Measurements from ENCODE around the gene SLIRP.
A peak's percentile ranks its signal among the peaks of the same experiment; 100 is the strongest.
"Not testable (repeated sequence)": the region's sequence is repeated elsewhere in the genome, so short reads cannot be mapped to it uniquely, and the experiment has no call there.

Gene SLIRP

DNA sequence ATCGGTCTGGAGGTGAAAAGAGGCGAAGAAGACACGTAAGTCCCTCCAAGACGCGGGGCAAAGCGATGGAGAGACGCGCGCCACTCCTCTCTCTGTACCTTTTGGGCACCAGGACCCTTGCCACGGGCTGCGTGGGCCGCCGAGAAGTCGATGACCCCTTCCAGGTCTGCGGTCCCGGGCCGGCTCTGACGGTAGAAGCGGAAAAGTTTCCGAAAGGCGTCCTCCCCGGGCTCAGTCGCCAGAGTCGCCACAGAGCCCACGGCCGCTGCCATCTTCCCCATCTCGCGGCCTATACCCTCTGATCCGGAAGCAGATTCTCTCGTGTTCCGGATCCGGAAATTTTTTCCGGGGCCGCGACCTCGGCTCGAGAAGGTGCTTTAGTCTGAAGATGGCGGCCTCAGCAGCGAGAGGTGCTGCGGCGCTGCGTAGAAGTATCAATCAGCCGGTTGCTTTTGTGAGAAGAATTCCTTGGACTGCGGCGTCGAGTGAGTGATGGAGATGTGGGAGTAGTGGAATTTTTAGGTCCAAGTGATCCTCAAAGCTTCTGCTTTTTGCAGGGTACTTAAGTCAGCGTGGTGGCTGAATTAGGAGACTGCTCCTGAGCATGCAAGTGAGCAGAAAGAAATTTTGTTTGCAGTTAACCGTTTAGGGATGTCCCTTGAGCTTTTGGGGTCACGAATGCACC is at the start of gene SLIRP, which contains the start of gene ALKBH1:
TSS of gene SLIRP (plus strand) at position 380 of the 685 bp plus-strand sequence. CDS start at position 389, 9 bp downstream.
TSS of gene ALKBH1 (minus strand) at position 300 of the 685 bp plus-strand sequence. CDS start at position 281, 19 bp downstream.
- H3K27ac Mint-ChIP-seq, result peak within 1 kb of the TSS; percentile 93
- ATAC-seq (peak; percentile 99), DNase-seq (ENCODE audit: low spot score in 2 of 2) (peak; percentile 70 to 90)
- H3K4me3 Mint-ChIP-seq, result peak within 1 kb of the TSS; percentile 87
- H3K4me1 Mint-ChIP-seq, result peaks cover 35% of the 10 kb centered on the region
- H3K36me3 Mint-ChIP-seq, result peaks cover 59% of the 10 kb centered on the region
- H3K9me3 Mint-ChIP-seq, result no peaks in the 10 kb centered on the region

DNA sequence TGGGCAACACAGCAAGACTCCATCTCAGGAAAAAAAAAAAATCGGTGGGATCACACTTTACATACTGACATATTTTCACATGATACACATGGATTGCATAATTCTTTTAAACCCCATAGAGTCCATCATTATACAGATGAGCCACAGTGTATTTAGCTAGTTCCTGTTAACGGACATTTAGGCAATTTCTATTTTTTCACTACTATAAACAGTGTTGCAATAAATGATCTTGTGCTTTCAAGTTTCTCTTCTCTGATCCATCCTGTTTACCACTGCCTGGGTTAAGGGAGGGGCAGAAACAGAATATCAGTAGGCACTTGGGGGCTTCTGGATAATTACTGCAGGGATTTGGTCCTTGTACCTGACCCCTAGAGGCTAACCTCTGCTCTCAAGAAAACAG is 48.1 kb upstream of the SLIRP start:
- DNase-seq (ENCODE audit: low spot score in 2 of 2), result no peak
- ATAC-seq, result no peak
- Mint-ChIP-seq H3K36me3 (no peaks in the 10 kb centered on the region), H3K4me3 (no peak overlapping the region), H3K27ac (no peak overlapping the region), H3K4me1 (no peaks in the 10 kb centered on the region), H3K9me3 (no peaks in the 10 kb centered on the region)

DNA sequence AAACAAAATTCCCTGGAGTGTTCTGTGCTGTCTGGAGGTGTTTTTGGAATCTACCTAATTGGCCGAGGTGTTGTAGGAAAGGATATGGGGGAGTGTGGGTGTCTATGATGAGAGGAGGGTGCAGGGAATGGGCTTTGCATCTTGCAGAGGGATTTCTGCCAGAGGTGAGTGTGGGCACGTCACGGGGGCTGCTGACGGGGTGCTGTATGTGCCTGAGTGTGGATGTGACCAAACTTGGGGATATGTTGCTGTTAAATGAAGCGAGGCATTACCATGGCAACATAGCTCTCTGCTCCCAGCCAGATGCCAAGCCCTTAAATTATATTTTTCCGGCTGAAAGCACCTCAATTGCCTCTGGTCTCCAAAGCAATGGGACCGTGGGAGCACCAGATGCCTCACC is 47.1 kb upstream of the SLIRP start:
- Mint-ChIP-seq H3K9me3 (no peaks in the 10 kb centered on the region), H3K4me3 (no peak overlapping the region), H3K4me1 (no peaks in the 10 kb centered on the region), H3K36me3 (no peaks in the 10 kb centered on the region), H3K27ac (peak overlapping the region; percentile 29)
- no peak for DNase-seq (ENCODE audit: low spot score in 2 of 2)
- ATAC-seq, result no peak

DNA sequence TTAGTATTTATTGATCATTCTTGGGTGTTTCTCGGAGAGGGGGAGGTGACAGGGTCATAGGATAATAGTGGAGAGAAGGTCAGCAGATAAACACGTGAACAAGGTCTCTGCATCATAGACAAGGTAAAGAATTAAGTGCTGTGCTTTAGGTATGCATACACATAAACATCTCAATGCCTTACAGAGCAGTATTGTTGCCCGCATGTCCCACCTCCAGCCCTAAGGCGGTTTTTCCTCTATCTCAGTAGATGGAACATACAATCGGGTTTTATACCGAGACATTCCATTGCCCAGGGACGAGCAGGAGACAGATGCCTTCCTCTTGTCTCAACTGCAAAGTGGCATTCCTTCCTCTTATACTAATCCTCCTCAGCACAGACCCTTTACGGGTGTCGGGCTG is 46.3 kb upstream of the SLIRP start:
- not testable (repeated sequence) for H3K36me3 Mint-ChIP-seq; H3K4me3 Mint-ChIP-seq; H3K27ac Mint-ChIP-seq; H3K4me1 Mint-ChIP-seq; ATAC-seq; H3K9me3 Mint-ChIP-seq; DNase-seq (ENCODE audit: low spot score in 2 of 2)

DNA sequence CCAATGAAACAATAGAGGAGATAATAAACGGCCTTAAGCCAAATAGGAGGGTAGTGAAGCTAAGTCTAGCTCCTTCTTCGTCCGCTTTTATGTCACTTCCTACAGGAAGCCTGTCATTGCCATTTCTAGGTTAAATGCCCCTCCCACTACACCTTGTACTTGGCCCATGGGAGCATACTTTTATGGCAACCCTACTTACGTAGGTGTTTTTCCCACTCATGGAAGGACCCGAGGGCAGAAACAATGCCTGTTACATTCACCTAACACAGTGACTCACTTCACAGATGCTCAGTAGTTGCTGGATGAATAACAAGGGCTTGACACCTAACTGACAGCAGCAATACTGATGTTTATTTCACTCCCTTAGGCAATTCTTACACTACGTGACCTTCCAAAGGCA is 44.6 kb upstream of the SLIRP start:
- no peak for DNase-seq (ENCODE audit: low spot score in 2 of 2)
- Mint-ChIP-seq H3K4me3 (no peak overlapping the region), H3K36me3 (no peaks in the 10 kb centered on the region), H3K9me3 (no peaks in the 10 kb centered on the region), H3K27ac (peak overlapping the region; percentile 24), H3K4me1 (no peaks in the 10 kb centered on the region)
- ATAC-seq, result peak; percentile 65

DNA sequence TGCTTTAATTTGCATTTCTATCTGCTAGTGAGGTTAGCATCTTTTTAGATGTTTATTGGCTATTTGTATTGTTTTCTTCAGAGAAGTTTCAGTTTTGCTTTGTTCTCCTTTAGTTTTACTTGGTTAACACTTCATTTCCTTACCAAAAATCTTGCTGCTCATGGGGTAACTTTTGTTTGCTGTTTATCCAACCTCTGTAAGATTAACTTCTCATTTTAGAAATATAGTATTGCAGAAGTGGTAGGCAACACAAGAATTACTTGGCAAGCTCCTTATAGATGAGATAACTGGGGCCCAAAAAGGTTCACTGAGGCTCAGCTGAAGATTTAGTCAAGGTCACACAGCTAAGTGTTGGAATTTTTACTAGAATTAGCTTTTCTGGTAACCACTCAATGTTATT is 40.6 kb upstream of the SLIRP start:
- H3K4me1 Mint-ChIP-seq, result no peaks in the 10 kb centered on the region
- H3K36me3 Mint-ChIP-seq, result no peaks in the 10 kb centered on the region
- no peak overlapping the region for H3K4me3 Mint-ChIP-seq
- DNase-seq (ENCODE audit: low spot score in 2 of 2) (no peak), ATAC-seq (no peak)
- no peaks in the 10 kb centered on the region for H3K9me3 Mint-ChIP-seq
- peak overlapping the region; percentile 53 for H3K27ac Mint-ChIP-seq

DNA sequence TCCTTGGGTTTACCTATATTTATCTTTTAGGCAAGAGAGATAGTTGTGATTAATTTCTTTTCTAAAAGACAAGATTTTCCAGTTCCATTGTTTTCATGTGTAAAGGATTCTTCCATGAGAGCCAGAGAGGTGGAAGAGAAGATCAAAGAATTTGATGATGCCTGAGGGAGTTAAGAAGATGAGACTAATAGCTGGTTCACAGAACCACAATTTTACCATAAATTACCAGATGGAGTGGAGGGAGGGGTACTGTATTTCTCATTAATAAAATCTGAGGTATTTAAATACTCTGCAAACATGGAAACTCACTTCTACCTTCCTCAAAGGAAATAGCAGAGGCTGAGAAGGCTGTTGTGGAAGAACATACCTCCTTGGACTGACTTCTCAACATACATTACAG is 34.7 kb upstream of the SLIRP start:
- H3K9me3 Mint-ChIP-seq, result no peaks in the 10 kb centered on the region
- H3K36me3 Mint-ChIP-seq, result peaks cover 57% of the 10 kb centered on the region
- peak overlapping the region; percentile 5 for H3K27ac Mint-ChIP-seq
- ATAC-seq (no peak), DNase-seq (ENCODE audit: low spot score in 2 of 2) (no peak)
- H3K4me3 Mint-ChIP-seq, result no peak overlapping the region
- no peaks in the 10 kb centered on the region for H3K4me1 Mint-ChIP-seq

DNA sequence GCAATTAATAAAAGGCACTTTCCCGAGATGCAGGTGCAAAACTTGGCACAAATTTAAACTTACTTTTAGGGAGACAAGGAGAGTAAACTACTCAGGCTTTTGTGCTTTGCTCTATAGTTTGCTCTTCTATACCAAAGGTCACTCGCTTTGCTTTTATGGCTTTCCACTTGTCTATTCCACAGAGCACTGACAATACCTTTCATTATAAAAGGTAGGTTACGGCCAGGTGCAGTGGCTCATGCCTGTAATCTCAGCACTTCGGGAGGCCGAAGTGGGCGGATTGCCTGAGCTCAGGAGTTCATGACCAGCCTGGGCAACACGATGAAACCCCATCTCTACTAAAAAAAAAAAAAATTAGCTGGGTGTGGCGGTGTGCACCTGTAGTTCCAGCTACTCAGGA is 33.0 kb upstream of the SLIRP start:
- DNase-seq (ENCODE audit: low spot score in 2 of 2) (no peak), ATAC-seq (no peak)
- H3K27ac Mint-ChIP-seq, result no peak overlapping the region
- H3K9me3 Mint-ChIP-seq, result no peaks in the 10 kb centered on the region
- H3K4me1 Mint-ChIP-seq, result no peaks in the 10 kb centered on the region
- H3K36me3 Mint-ChIP-seq, result peaks cover 75% of the 10 kb centered on the region
- no peak overlapping the region for H3K4me3 Mint-ChIP-seq

DNA sequence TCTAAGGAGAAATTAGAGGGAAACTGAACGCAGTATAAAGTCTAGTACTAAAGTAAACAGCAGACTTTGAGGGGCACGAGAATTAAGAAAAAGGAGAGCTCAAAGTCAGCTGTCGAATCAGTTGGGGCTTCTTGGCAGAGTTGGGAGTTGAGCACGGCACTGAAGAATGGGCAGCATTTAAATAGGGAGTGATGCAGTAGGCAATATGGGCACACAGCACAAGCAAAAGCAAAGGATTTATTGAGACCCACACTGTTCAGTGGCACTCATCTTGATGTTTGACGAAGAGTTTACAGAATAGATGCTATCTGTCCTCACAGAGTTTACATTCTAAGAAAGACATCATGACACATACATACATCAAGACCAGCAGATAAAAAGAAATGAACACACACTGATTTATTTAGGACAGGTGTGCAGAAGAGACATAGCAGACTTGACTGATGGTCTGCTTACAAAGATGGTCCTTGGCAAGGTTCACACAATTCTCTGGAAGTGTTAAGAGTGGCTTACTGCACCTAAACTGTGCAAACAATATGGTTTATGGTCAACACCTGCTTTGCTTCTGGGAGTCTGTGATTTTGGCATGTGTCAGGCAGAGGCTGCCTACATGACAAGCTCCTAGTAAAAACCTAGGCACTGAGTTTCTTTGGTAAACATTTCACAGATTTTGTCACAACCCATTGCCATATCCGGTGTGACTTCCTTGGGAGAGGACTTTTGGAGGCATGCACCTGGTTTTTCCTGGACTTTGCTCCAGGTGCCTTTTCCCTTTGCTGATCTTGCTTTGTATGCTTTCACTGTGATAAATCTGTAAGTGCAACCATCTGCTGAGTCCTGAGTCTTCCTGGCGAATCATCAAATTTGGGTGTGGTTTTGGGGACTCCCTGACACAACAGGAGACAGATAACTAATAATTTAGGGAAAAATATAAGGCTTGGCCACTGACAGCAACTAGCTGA is 26.4 kb upstream of the SLIRP start:
- ATAC-seq (no peak), DNase-seq (ENCODE audit: low spot score in 2 of 2) (no peak)
- Mint-ChIP-seq H3K4me3 (no peak overlapping the region), H3K4me1 (peaks cover 6% of the 10 kb centered on the region), H3K9me3 (no peaks in the 10 kb centered on the region), H3K27ac (no peak overlapping the region), H3K36me3 (peaks cover 65% of the 10 kb centered on the region)

DNA sequence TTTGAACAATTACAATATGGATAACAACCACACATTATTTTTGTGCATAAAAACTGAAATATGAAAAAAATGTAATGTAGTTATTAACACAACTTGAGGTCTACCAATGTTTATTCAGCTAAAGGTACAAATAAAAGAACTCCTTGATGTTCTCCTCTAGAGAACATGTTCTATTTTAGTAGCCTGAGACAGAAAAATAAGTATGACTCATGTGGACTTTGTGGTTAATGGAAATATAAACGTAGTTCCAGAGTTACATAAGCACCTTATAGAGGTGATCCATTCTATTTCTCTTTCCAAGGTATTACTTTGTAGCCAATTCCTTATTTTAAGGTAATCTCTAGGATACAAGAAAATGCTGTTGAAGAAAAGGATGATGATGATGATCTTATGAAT is 25.7 kb upstream of the SLIRP start:
- Mint-ChIP-seq H3K9me3 (no peaks in the 10 kb centered on the region), H3K27ac (no peak overlapping the region), H3K4me3 (no peak overlapping the region), H3K4me1 (peaks cover 6% of the 10 kb centered on the region), H3K36me3 (peaks cover 64% of the 10 kb centered on the region)
- ATAC-seq (no peak), DNase-seq (ENCODE audit: low spot score in 2 of 2) (no peak)

DNA sequence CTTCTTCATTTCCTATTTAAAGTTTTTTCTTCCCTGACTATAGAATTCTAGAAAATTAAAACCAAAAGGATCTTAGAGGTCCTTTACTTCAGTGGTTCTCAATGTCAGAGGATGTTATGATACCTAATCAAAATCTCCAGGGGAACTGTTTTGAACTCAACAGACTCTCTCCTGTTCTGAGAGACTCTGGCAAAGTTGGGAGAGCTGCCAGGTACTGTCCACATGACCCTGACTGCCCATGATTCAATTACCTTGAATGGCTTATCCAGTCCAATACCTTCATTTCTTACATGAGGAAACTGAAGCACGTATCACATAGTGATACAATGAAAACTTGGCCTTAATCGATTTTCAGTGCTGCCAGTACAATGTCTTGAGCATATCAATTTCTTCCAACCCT is 16.6 kb upstream of the SLIRP start:
- Mint-ChIP-seq H3K4me3 (no peak overlapping the region), H3K4me1 (no peaks in the 10 kb centered on the region), H3K9me3 (no peaks in the 10 kb centered on the region), H3K36me3 (peaks cover 90% of the 10 kb centered on the region), H3K27ac (no peak overlapping the region)
- DNase-seq (ENCODE audit: low spot score in 2 of 2) (no peak), ATAC-seq (no peak)

DNA sequence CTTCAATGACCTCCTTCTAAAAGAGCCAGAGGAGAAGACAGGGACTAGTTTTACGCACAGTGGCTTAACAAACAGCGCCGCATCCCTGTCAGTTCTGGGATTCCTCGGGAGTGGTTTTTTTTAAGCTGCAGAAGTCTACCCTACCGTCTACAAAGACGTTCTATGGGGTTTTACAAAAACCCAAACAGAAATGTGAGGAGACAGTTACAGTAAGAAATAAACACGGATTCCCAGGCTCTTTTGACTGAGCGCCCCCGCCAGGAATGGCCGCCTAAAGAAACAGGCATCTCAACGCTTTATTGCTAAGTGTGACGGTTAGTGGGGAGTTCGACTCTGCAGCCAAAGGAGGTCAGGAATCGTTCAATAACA is 564 bp upstream of the SLIRP start:
- peaks cover 59% of the 10 kb centered on the region for H3K36me3 Mint-ChIP-seq
- DNase-seq (ENCODE audit: low spot score in 2 of 2), result no peak

DNA sequence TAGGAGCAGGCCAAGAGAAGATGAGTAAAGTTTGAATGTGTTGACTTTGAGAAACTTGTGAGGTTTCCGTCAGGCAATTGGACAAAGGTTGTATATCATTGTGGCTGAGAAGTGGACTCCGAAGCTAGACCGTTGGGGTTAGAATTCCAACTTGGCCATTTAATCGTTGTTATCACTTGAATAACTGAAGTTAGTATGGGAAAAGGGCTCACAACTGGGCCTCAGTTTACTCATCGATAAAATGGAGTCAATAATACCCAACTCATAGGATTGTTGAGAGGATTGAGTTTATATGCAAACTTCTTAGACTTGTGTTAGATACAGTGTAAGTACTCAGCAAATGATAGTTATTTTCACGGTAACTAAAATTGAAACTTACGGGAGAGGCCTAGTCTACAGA is 846 bp downstream of the SLIRP start:
- peaks cover 59% of the 10 kb centered on the region for H3K36me3 Mint-ChIP-seq
- DNase-seq (ENCODE audit: low spot score in 2 of 2) (no peak), ATAC-seq (peak; percentile 3)
- peak overlapping the region; percentile 93 for H3K27ac Mint-ChIP-seq
- peaks cover 35% of the 10 kb centered on the region for H3K4me1 Mint-ChIP-seq
- peak overlapping the region; percentile 87 for H3K4me3 Mint-ChIP-seq
- no peaks in the 10 kb centered on the region for H3K9me3 Mint-ChIP-seq

More for the DNA sequence above, 564 bp upstream of the SLIRP start:
- Mint-ChIP-seq H3K27ac (peak overlapping the region; percentile 93), H3K4me1 (peaks cover 35% of the 10 kb centered on the region), H3K9me3 (no peaks in the 10 kb centered on the region), H3K4me3 (peak overlapping the region; percentile 87)
- ATAC-seq, result peak; percentile 27

DNA sequence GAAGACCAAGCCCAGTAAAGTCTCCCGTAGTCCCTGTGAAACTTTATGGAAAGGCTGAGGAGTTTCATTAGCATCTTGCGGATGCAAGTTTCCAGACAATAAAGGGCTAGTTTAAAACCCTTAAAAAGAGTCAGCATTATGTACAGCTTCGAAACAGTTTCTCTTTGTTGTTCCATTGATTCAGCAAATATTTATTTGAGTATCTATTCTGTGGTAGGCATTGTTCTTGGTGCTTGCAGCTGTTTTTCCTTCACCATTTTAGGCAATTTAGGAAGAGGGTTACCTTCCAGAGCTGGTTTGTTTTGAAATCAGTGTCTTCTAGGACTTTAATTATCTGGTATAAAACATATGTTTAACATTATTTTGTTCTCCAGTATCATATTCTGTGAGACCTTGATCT is 1.5 kb downstream of the SLIRP start:
- Mint-ChIP-seq H3K9me3 (no peaks in the 10 kb centered on the region), H3K4me3 (peak overlapping the region; percentile 87), H3K36me3 (peaks cover 59% of the 10 kb centered on the region), H3K4me1 (peaks cover 35% of the 10 kb centered on the region), H3K27ac (peak overlapping the region; percentile 93)
- ATAC-seq, result no peak
- DNase-seq (ENCODE audit: low spot score in 2 of 2), result no peak

DNA sequence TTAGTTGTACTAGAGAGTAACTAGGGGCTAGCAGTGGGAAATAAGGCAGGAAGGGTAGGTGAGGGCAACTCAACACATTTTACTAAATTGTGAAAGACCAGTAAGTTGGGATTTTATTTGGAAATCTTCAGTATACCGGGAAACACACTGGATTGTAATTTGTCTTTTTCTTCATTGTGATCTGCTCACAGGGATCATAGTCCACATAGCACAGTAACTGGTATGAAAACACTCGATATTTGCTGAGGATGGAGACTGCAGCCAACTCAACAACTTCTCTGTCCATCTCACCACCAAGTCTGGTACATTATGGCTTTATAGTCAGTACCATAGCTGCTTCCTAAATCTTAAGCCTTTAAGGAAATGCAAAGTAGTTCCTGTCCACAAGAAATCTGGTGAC is 2.5 kb downstream of the SLIRP start:
- DNase-seq (ENCODE audit: low spot score in 2 of 2) (no peak), ATAC-seq (no peak)
- Mint-ChIP-seq H3K27ac (no peak overlapping the region), H3K9me3 (no peaks in the 10 kb centered on the region), H3K4me3 (no peak overlapping the region), H3K36me3 (peaks cover 61% of the 10 kb centered on the region), H3K4me1 (peaks cover 44% of the 10 kb centered on the region)

DNA sequence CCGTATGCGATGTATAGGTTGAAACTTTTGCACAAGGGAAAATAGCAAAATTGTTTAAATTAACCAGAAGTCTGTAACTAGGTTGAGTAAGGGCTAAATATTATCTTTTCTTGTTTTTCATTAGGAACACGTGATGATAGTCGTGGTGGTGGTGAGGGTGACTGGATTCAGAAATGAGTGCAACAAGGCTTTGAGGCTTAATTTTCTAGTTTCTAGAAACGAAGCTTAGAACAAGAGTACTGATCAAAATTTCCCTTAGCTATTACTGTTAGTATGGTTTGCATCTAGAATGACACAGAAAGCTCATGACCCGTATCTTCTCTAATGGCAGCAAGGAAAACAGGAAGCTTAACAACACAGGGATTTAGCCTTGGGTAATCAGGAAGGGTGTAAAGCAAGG is 7.0 kb downstream of the SLIRP start:
- Mint-ChIP-seq H3K4me1 (peaks cover 16% of the 10 kb centered on the region), H3K4me3 (peak overlapping the region; percentile 24), H3K9me3 (no peaks in the 10 kb centered on the region), H3K27ac (peak overlapping the region; percentile 95), H3K36me3 (peaks cover 96% of the 10 kb centered on the region)
- DNase-seq (ENCODE audit: low spot score in 2 of 2), result no peak
- ATAC-seq, result peak; percentile 96
